IMR-90 (cell line): ENCODE data around the gene RRM1. TPM values are rescaled to one million over a fixed set of nuclear protein-coding genes. Genes with fewer than 3 reads are reported as not detected.

Experiments
- ATAC-seq: fragments of 200-7000 bp; cut with Tn5 transposase; 2 replicates; pipeline ENCODE4 v1.9.1; 2020; ENCODE audit warnings: low read depth, mild to moderate bottlenecking, moderate library complexity
- BruUV-seq: library from RNA; stranded (reverse); fragments of 400-500 nt; replicated peaks from 2 replicates; lab custom pipeline; 2021; lab: Mats Ljungman, UMichigan
- CTCF ChIA-PET: fragments of 300-600 bp; formaldehyde crosslinking; extraction: SDS; loops from one replicate; lab custom pipeline; 2021; ENCODE audit warnings: antibody characterized with exemption; lab: Yijun Ruan, JAX
- POLR2A ChIA-PET: fragments of 300-600 bp; sonication (Branson Sonifier 250); formaldehyde crosslinking; loops from one replicate; lab custom pipeline; 2022; ENCODE audit warnings: antibody characterized with exemption; ENCODE audit not compliant: unreplicated experiment; lab: Charles Lee
- DNase-seq: peaks from one replicate; pipeline ENCODE4 v3.0.0; 2013
- H2AFZ ChIP-seq: replicated peaks from 2 replicates; pipeline ENCODE3; 2013; ENCODE audit warnings: low read length, mild to moderate bottlenecking; ENCODE audit not compliant: poor library complexity
- H2AK5ac ChIP-seq: 2 replicates; pipeline ENCODE4 v1.6.1; 2013; ENCODE audit warnings: low read depth, low read length, inconsistent platforms
- H2AK9ac ChIP-seq: replicated peaks from 2 replicates; pipeline ENCODE3; 2013; ENCODE audit warnings: mild to moderate bottlenecking, low read depth, low read length, moderate library complexity; ENCODE audit not compliant: poor library complexity
- H2BK120ac ChIP-seq: 2 replicates; pipeline ENCODE4 v1.6.1; 2013; ENCODE audit warnings: low read depth, low read length, inconsistent platforms
- H2BK15ac ChIP-seq: 3 replicates; pipeline ENCODE4 v1.6.1; 2013; ENCODE audit warnings: low read depth, low read length, inconsistent platforms
- H2BK20ac ChIP-seq: 2 replicates; pipeline ENCODE4 v1.6.1; 2013; ENCODE audit warnings: low read depth, mild to moderate bottlenecking, inconsistent platforms, low read length, moderate library complexity
- H2BK5ac ChIP-seq: 2 replicates; pipeline ENCODE4 v1.6.1; 2013; ENCODE audit warnings: mild to moderate bottlenecking, low read depth, low read length, inconsistent platforms; ENCODE audit not compliant: poor library complexity, severe bottlenecking
- H3K14ac ChIP-seq: replicated peaks from 2 replicates; pipeline ENCODE4 v1.6.1; 2013; ENCODE audit warnings: low read depth, low read length, inconsistent platforms
- H3K18ac ChIP-seq: 2 replicates; pipeline ENCODE4 v1.6.1; 2013; ENCODE audit warnings: low read depth, low read length, control low read depth
- H3K23ac ChIP-seq: 2 replicates; pipeline ENCODE4 v1.6.1; 2013; ENCODE audit warnings: low read depth, low read length, inconsistent platforms
- H3K27ac ChIP-seq: 2 replicates; pipeline ENCODE4 v1.5.1; 2013; ENCODE audit warnings: mild to moderate bottlenecking, control low read depth, low read length; ENCODE audit not compliant: insufficient read depth
- H3K27me3 ChIP-seq: 2 replicates; pipeline ENCODE4 v1.6.1; 2013; ENCODE audit warnings: low read length; ENCODE audit not compliant: control insufficient read depth, insufficient read depth
- H3K36me3 ChIP-seq: 2 replicates; pipeline ENCODE4 v1.6.1; 2013; ENCODE audit warnings: low read length, mixed read lengths; ENCODE audit not compliant: control insufficient read depth, insufficient read depth
- H3K4ac ChIP-seq: 2 replicates; pipeline ENCODE4 v1.6.1; 2013; ENCODE audit warnings: low read depth, low read length, inconsistent platforms
- H3K4me1 ChIP-seq: 2 replicates; pipeline ENCODE4 v1.6.1; 2013; ENCODE audit warnings: low read length, mixed read lengths; ENCODE audit not compliant: control insufficient read depth, insufficient read depth
- H3K4me2 ChIP-seq: 2 replicates; pipeline ENCODE4 v1.6.1; 2013; ENCODE audit warnings: low read depth, mild to moderate bottlenecking, control low read depth, low read length, moderate library complexity
- H3K4me3 ChIP-seq: 2 replicates; pipeline ENCODE4 v1.5.1; 2013; ENCODE audit warnings: low read depth, mild to moderate bottlenecking, control low read depth, low read length, moderate library complexity; ENCODE audit not compliant: insufficient read depth
- H3K56ac ChIP-seq: 2 replicates; pipeline ENCODE4 v1.6.1; 2013; ENCODE audit warnings: low read length, inconsistent platforms; ENCODE audit not compliant: insufficient read depth; ENCODE audit errors: extremely low read depth
- H3K79me1 ChIP-seq, 2 experiments: 2 replicates each; pipeline ENCODE4 v1.6.1; 2013; ENCODE audit warnings: low read length in 2 of 2, inconsistent platforms in 1 of 2, low read depth in 1 of 2
- H3K9ac ChIP-seq: 2 replicates; pipeline ENCODE4 v1.6.1; 2013; ENCODE audit warnings: low read depth, low read length, control low read depth
- H3K9me1 ChIP-seq: 2 replicates; pipeline ENCODE4 v1.6.1; 2013; ENCODE audit warnings: low read length, inconsistent platforms; ENCODE audit not compliant: insufficient read depth
- H3K9me3 ChIP-seq: 2 replicates; pipeline ENCODE4 v1.6.1; 2013; ENCODE audit warnings: low read length; ENCODE audit not compliant: control insufficient read depth, insufficient read depth
- H4K20me1 ChIP-seq: 2 replicates; pipeline ENCODE4 v1.6.1; 2013; ENCODE audit warnings: low read length, inconsistent platforms; ENCODE audit not compliant: insufficient read depth
- H4K5ac ChIP-seq: 2 replicates; pipeline ENCODE4 v1.6.1; 2013; ENCODE audit warnings: mild to moderate bottlenecking, low read depth, low read length, control low read depth
- H4K8ac ChIP-seq, 2 experiments: 2 replicates each; pipeline ENCODE4 v1.6.1; 2013; ENCODE audit warnings: low read depth in 2 of 2, low read length in 2 of 2, control low read depth in 1 of 2, inconsistent platforms in 1 of 2
- H4K91ac ChIP-seq: 2 replicates; pipeline ENCODE4 v1.6.1; 2013; ENCODE audit warnings: low read depth, low read length, inconsistent platforms; ENCODE audit not compliant: insufficient read depth
- CEBPB ChIP-seq: IDR thresholded peaks from 2 replicates; pipeline ENCODE4 v1.6.1; 2012; ENCODE audit warnings: low read depth, low read length, improper control_type of control experiment
- MAFK ChIP-seq: IDR thresholded peaks from 2 replicates; pipeline ENCODE4 v1.6.1; 2012; ENCODE audit warnings: low read depth, low read length, improper control_type of control experiment
- MXI1 ChIP-seq: IDR thresholded peaks from 2 replicates; pipeline ENCODE4 v1.6.1; 2012; ENCODE audit warnings: low read depth, mild to moderate bottlenecking, low read length, moderate library complexity, borderline replicate concordance
- WGBS, 2 experiments: methylation state at CpG; one replicate each; pipeline versions ENCODE4 v1.1.5 to v1.1.7; 2013; ENCODE audit warnings: missing lambda C conversion rate in 2 of 2; ENCODE audit not compliant: insufficient read length in 1 of 2; ENCODE audit errors: extremely low coverage in 2 of 2; 5-methylcytosine and 5-hydroxymethylcytosine counted together
- dilution Hi-C: fragments of 300-500 bp; cut with HindIII; formaldehyde crosslinking; loops from one replicate; pipeline ENCODE4 v1.14.3; 2018; ENCODE audit warnings: low sequenced_read_pairs; ENCODE audit not compliant: unreplicated experiment
- in situ Hi-C: fragments of 300-500 bp; cut with MboI; formaldehyde crosslinking; loops from 3 replicates; pipeline ENCODE4 v1.14.3; 2019; ENCODE audit warnings: low sequenced_read_pairs, inconsistent platforms, mixed read lengths
- intact Hi-C: fragments of 100-400 bp; cut with micrococcal nuclease; formaldehyde crosslinking; loops from 2 replicates; pipeline ENCODE4 v1.10.0; 2022
- polyA plus RNA-seq, 3 experiments: library from polyadenylated mRNA; depleted of rRNA; stranded (reverse); fragments of >200 nt; gene quantifications; 2 replicates each; pipeline ENCODE4 v1.2.3, GENCODE V29; 2012; ENCODE audit warnings: low replicate concordance in 1 of 3
- total RNA-seq: library from RNA; depleted of rRNA; stranded (reverse); fragments of >200 nt; gene quantifications from 2 replicates; pipeline ENCODE4 v1.2.3, GENCODE V29; 2012
- TF ChIP-seq, protein P1 (sequence below): conservative IDR thresholded peaks from 2 replicates; pipeline ENCODE4 v1.5.1; 2012; ENCODE audit warnings: mild to moderate bottlenecking, low read depth, low read length, improper control_type of control experiment

Gene RRM1
- total and polyA plus RNA-seq, 2 of the 4 experiments (the other 2 are of a cell fraction), result 55.1 to 183 TPM

DNA sequence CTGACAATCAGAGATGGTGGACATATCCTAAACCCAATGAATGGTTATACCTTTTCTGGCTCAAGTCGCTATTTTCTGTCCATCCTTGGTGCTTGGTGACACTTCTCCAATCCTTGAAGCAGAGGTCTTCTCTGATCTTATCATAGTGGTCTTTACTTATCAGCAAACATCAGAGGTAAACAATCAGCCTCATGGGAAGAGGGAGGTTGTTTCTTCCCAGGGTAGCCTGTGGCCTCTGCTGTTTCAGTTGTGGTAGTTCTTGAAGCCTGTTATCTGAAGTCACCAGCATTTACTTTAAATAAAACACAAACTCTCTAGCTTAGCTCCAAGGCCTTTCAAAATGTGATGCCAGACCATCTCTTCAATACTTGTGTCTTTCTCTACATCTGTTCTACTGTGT lies 66.7 kb downstream of the RRM1 start:
- Histone ChIP-seq H3K79me1 (no peaks in the 10 kb centered on the region), H4K5ac (no peak overlapping the region), H2BK5ac (no peak overlapping the region), H3K4ac (no peak overlapping the region), H2BK20ac (no peak overlapping the region), H3K18ac (no peak overlapping the region), H2AFZ (no peak overlapping the region), H3K4me1 (no peaks in the 10 kb centered on the region), H3K9me3 (no peaks in the 10 kb centered on the region), H3K27ac (no peak overlapping the region), H3K56ac (no peak overlapping the region), H4K91ac (no peak overlapping the region), H3K27me3 (no peaks in the 10 kb centered on the region; the same call in 1 of the 2 replicates), H4K8ac (no peak overlapping the region), H3K9me1 (no peaks in the 10 kb centered on the region), H2AK9ac (no peak overlapping the region), H3K4me3 (no peak overlapping the region), H4K20me1 (no peaks in the 10 kb centered on the region), H3K36me3 (no peaks in the 10 kb centered on the region), H3K9ac (no peak overlapping the region), H2AK5ac (no peak overlapping the region), H2BK15ac (no peak overlapping the region), H3K23ac (no peak overlapping the region), H2BK120ac (no peak overlapping the region), H3K4me2 (no peak overlapping the region), H3K14ac (no peak overlapping the region)
- TF ChIP-seq CEBPB (no peak), MAFK (no peak), MXI1 (no peak)
- TF ChIP-seq, protein P1, sequence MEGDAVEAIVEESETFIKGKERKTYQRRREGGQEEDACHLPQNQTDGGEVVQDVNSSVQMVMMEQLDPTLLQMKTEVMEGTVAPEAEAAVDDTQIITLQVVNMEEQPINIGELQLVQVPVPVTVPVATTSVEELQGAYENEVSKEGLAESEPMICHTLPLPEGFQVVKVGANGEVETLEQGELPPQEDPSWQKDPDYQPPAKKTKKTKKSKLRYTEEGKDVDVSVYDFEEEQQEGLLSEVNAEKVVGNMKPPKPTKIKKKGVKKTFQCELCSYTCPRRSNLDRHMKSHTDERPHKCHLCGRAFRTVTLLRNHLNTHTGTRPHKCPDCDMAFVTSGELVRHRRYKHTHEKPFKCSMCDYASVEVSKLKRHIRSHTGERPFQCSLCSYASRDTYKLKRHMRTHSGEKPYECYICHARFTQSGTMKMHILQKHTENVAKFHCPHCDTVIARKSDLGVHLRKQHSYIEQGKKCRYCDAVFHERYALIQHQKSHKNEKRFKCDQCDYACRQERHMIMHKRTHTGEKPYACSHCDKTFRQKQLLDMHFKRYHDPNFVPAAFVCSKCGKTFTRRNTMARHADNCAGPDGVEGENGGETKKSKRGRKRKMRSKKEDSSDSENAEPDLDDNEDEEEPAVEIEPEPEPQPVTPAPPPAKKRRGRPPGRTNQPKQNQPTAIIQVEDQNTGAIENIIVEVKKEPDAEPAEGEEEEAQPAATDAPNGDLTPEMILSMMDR, result no peak
- no CpG with 5 or more reads among the region's 1 CpG for WGBS, 2 experiments
- ChIA-PET CTCF (no interaction called here), POLR2A (no interaction called here)
- DNase-seq (no peak), ATAC-seq (no peak)
- intact Hi-C loops, result no loop called here
- dilution Hi-C loops, result no loop called here
- BruUV-seq, result no TSS peak
- in situ Hi-C loops, result no loop called here
